GM12891 (cell line): Measurements from ENCODE around the gene SLCO1A2.

Experiments
- POLR2A ChIP-seq: IDR thresholded peaks from 2 replicates; pipeline ENCODE4 v1.6.1; 2011; ENCODE audit warnings: low read depth, low read length, control low read depth
- POLR2AphosphoS5 ChIP-seq: IDR thresholded peaks from 2 replicates; pipeline ENCODE4 v1.6.1; 2011; ENCODE audit warnings: low read depth, low read length, control low read depth
- POU2F2 ChIP-seq: IDR thresholded peaks from 2 replicates; pipeline ENCODE4 v1.6.1; 2011; ENCODE audit warnings: low read depth, mild to moderate bottlenecking, control low read depth, low read length, moderate library complexity

GRCh38 chr12:21305661-21306060, 29.1 kb downstream of the SLCO1A2 start:
- TF ChIP-seq POLR2A (no peak), POLR2AphosphoS5 (no peak), POU2F2 (no peak)
